K562 (cell line): ENCODE data around the gene RPL7L1. TPM values are rescaled to one million over a fixed set of nuclear protein-coding genes. Genes with fewer than 3 reads are reported as not detected.

ENCODE experiments used
- ADNP ChIP-seq: fragments of 200-800 bp; sonication (Bioruptor generic); IDR thresholded peaks from 2 replicates; pipeline ENCODE4 v1.6.1; 2016; ENCODE audit warnings: missing genetic modification characterization, missing compliant biosample characterization
- ARID2 ChIP-seq: fragments of 450-650 bp; IDR thresholded peaks from 2 replicates; pipeline ENCODE4 v1.6.1; 2017; ENCODE audit warnings: antibody characterized with exemption, mild to moderate bottlenecking
- ATF2 ChIP-seq: sonication (generic); formaldehyde crosslinking; IDR thresholded peaks from 2 replicates; pipeline ENCODE4 v1.8.1; 2022; ENCODE audit warnings: missing genetic modification reagents
- CREBBP ChIP-seq: IDR thresholded peaks from one replicate; pipeline ENCODE4 v1.6.1; 2012; ENCODE audit warnings: low read depth, mild to moderate bottlenecking, control low read depth, inconsistent platforms, low read length
- DMBX1 ChIP-seq: fragments of 250-450 bp; sonication (Bioruptor Pico); IDR thresholded peaks from 2 replicates; pipeline ENCODE4 v1.8.0; 2022; ENCODE audit warnings: inconsistent platforms, mild to moderate bottlenecking, moderate library complexity, borderline replicate concordance
- EP400 ChIP-seq: fragments of 450-650 bp; IDR thresholded peaks from 2 replicates; pipeline ENCODE4 v1.6.1; 2017; ENCODE audit warnings: antibody characterized with exemption, mild to moderate bottlenecking, moderate library complexity
- FOXJ2 ChIP-seq: fragments of 200-800 bp; sonication (Bioruptor generic); IDR thresholded peaks from 2 replicates; pipeline ENCODE4 v1.6.1; 2016; ENCODE audit warnings: missing genetic modification characterization, missing compliant biosample characterization
- HNRNPK ChIP-seq: fragments of 200-400 bp; formaldehyde crosslinking; IDR thresholded peaks from one replicate; pipeline ENCODE4 v1.6.1; 2018; ENCODE audit warnings: mild to moderate bottlenecking, low read depth, low read length; ENCODE audit not compliant: poor library complexity, severe bottlenecking
- HNRNPUL1 ChIP-seq: fragments of 200-400 bp; formaldehyde crosslinking; IDR thresholded peaks from 2 replicates; pipeline ENCODE4 v1.6.1; 2017; ENCODE audit warnings: low read length
- HOXB6 ChIP-seq: fragments of 250-450 bp; sonication (Bioruptor Pico); IDR thresholded peaks from 2 replicates; pipeline ENCODE4 v1.5.1; 2022; ENCODE audit warnings: mild to moderate bottlenecking, borderline replicate concordance
- SRSF3 ChIP-seq: fragments of 200-400 bp; formaldehyde crosslinking; IDR thresholded peaks from 2 replicates; pipeline ENCODE4 v1.6.1; 2016; ENCODE audit warnings: mild to moderate bottlenecking, low read length, moderate library complexity; ENCODE audit not compliant: insufficient read depth
- ZNF133 ChIP-seq: fragments of 250-450 bp; sonication (Bioruptor Pico); IDR thresholded peaks from 2 replicates; pipeline ENCODE4 v1.4.0; 2020; ENCODE audit warnings: mild to moderate bottlenecking
- ZNF324 ChIP-seq: fragments of 250-450 bp; sonication (Bioruptor Pico); IDR thresholded peaks from 2 replicates; pipeline ENCODE4 v1.4.0; 2020; ENCODE audit warnings: mild to moderate bottlenecking
- ZNF592 ChIP-seq: fragments of 450-650 bp; IDR thresholded peaks from 2 replicates; pipeline ENCODE4 v1.6.1; 2017; ENCODE audit warnings: antibody characterized with exemption, mild to moderate bottlenecking
- ZNF655 ChIP-seq: fragments of 250-450 bp; sonication (Bioruptor Pico); IDR thresholded peaks from 2 replicates; pipeline ENCODE4 v1.5.0; 2021
- polyA plus RNA-seq, 8 experiments: library from polyadenylated mRNA; depleted of rRNA in 4 of 8; stranded (reverse) in 5 of 8; unstranded in 3 of 8; fragments of >200 nt; fragmentation: Nextera tagmentation in 2 of 8; fragmentation: Illumina TruSeq in 1 of 8; extraction: Ambion mirVana in 2 of 8; extraction: Trizol in 1 of 8; gene quantifications; 2 replicates each; pipeline versions ENCODE4 v1.2.1 to v1.2.3, GENCODE V29; 2011 to 2014; ENCODE audit warnings: inconsistent platforms in 1 of 8, missing spikeins in 1 of 8
- total RNA-seq, 7 experiments: library from RNA; depleted of rRNA in 6 of 7; stranded (reverse); fragments of >200 nt in 6 of 7; fragmentation: Illumina TruSeq in 2 of 7; extraction: Trizol in 2 of 7; gene quantifications; 2 replicates each; pipeline versions ENCODE4 v1.2.1 to v1.2.3, GENCODE V29; 2011 to 2021; ENCODE audit warnings: low replicate concordance in 1 of 7
- TF ChIP-seq, protein P1 (sequence below): fragments of 250-450 bp; sonication (Bioruptor Pico); IDR thresholded peaks from 2 replicates; pipeline ENCODE4 v1.8.0; 2022; ENCODE audit warnings: moderate library complexity, mild to moderate bottlenecking, inconsistent platforms
- TF ChIP-seq, protein P2 (sequence below): fragments of 250-450 bp; sonication (Bioruptor Pico); IDR thresholded peaks from 2 replicates; pipeline ENCODE4 v1.4.0; 2020; ENCODE audit warnings: mild to moderate bottlenecking, moderate library complexity

RPL7L1 gene
- total and polyA plus RNA-seq, 9 of the 15 experiments (the other 6 are each of a cell fraction or from before 2014, with no cell fraction given): 129 to 259 (median 164) TPM

- peak; percentile 75 for TF ChIP-seq ZNF592
- TF ChIP-seq, protein P1, sequence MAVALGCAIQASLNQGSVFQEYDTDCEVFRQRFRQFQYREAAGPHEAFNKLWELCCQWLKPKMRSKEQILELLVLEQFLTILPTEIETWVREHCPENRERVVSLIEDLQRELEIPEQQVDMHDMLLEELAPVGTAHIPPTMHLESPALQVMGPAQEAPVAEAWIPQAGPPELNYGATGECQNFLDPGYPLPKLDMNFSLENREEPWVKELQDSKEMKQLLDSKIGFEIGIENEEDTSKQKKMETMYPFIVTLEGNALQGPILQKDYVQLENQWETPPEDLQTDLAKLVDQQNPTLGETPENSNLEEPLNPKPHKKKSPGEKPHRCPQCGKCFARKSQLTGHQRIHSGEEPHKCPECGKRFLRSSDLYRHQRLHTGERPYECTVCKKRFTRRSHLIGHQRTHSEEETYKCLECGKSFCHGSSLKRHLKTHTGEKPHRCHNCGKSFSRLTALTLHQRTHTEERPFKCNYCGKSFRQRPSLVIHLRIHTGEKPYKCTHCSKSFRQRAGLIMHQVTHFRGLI (CRISPR knock-in tag): no peak
- TF ChIP-seq EP400: peak; percentile 98
- no peak for TF ChIP-seq DMBX1
- TF ChIP-seq HNRNPUL1: no peak
- no peak for TF ChIP-seq ZNF133
- no peak for TF ChIP-seq HNRNPK
- peak; percentile 73; the same call in 1 of the 2 replicates for TF ChIP-seq HOXB6 (CRISPR knock-in tag)
- no peak for TF ChIP-seq ADNP (tag)
- TF ChIP-seq ZNF324 (CRISPR knock-in tag): no peak; the same call in 1 of the 2 replicates
- no peak for TF ChIP-seq SRSF3
- TF ChIP-seq ZNF655 (CRISPR knock-in tag): no peak
- no peak for TF ChIP-seq ARID2
- no peak for TF ChIP-seq CREBBP
- TF ChIP-seq, protein P2, sequence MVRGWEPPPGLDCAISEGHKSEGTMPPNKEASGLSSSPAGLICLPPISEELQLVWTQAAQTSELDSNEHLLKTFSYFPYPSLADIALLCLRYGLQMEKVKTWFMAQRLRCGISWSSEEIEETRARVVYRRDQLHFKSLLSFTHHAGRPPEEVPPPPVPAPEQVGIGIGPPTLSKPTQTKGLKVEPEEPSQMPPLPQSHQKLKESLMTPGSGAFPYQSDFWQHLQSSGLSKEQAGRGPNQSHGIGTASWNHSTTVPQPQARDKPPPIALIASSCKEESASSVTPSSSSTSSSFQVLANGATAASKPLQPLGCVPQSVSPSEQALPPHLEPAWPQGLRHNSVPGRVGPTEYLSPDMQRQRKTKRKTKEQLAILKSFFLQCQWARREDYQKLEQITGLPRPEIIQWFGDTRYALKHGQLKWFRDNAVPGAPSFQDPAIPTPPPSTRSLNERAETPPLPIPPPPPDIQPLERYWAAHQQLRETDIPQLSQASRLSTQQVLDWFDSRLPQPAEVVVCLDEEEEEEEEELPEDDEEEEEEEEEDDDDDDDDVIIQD: no peak
- peak; percentile 85; the same call in 1 of the 2 replicates for TF ChIP-seq FOXJ2 (tag)
- no peak for TF ChIP-seq ATF2 (CRISPR knock-in tag)
Observed at GRCh38 chr6:42928986-42929820, 49.8 kb downstream of the RPL7L1 start, which contains the start of gene CNPY3 (continued).
